GM12872 (cell line): ENCODE data around the gene DYNLRB1.

Source experiments
- CTCF ChIP-seq: IDR thresholded peaks from 3 replicates; pipeline ENCODE4 v1.5.1; 2011; ENCODE audit warnings: low read depth, mild to moderate bottlenecking, low read length, moderate library complexity; ENCODE audit not compliant: insufficient read depth

Gene DYNLRB1

GRCh38 chr20:34506480-34506879, 9.7 kb upstream of the DYNLRB1 start:
- TF ChIP-seq CTCF, result no peak

- no peak for TF ChIP-seq CTCF
Observed at GRCh38 chr20:34507702-34508413, 8.4 kb upstream of the DYNLRB1 start.

GRCh38 chr20:34510575-34510974, 5.6 kb upstream of the DYNLRB1 start:
- TF ChIP-seq CTCF, result no peak

- TF ChIP-seq CTCF, result no peak
Observed at GRCh38 chr20:34511891-34512265, 4.3 kb upstream of the DYNLRB1 start.

- TF ChIP-seq CTCF, result no peak
Observed at GRCh38 chr20:34512266-34512954, 3.8 kb upstream of the DYNLRB1 start.

- TF ChIP-seq CTCF, result no peak
Observed at GRCh38 chr20:34512955-34513419, 3.2 kb upstream of the DYNLRB1 start.

- TF ChIP-seq CTCF, result no peak
Observed at GRCh38 chr20:34514897-34515483, 1.2 kb upstream of the DYNLRB1 start.
